ENCODE data around the gene LDLRAP1.

DNA sequence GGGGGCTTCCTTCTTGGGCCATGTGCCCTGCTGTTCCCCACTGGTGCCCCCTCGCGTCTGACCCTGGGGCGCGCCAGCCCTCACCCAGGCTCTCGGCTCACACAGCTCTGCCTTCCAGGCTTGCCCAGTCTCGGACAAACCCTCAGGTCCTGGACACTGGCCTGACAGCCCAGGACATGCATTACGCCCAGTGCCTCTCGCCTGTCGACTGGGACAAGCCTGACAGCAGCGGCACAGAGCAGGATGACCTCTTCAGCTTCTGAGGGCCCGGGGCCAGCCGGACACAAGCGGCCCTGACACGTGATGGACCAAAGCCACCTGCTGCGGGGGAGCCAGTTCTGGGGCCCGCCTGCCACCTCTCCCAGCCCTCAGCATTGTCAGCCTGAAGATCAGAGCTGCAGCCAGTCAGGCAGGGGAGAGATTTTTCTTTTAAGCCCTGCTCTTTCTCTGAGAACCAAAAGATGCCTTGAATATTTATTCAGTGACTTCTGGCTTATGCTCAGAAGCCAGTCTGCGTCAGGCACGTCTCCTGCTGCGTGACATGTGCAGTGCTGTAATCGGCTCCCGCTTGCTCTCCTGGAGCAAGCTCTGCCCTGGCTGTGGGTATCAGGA is 23.4 kb downstream of the LDLRAP1 start:
- TF ChIP-seq, protein P1, sequence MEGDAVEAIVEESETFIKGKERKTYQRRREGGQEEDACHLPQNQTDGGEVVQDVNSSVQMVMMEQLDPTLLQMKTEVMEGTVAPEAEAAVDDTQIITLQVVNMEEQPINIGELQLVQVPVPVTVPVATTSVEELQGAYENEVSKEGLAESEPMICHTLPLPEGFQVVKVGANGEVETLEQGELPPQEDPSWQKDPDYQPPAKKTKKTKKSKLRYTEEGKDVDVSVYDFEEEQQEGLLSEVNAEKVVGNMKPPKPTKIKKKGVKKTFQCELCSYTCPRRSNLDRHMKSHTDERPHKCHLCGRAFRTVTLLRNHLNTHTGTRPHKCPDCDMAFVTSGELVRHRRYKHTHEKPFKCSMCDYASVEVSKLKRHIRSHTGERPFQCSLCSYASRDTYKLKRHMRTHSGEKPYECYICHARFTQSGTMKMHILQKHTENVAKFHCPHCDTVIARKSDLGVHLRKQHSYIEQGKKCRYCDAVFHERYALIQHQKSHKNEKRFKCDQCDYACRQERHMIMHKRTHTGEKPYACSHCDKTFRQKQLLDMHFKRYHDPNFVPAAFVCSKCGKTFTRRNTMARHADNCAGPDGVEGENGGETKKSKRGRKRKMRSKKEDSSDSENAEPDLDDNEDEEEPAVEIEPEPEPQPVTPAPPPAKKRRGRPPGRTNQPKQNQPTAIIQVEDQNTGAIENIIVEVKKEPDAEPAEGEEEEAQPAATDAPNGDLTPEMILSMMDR (IDR thresholded peaks at IDR 0.05; ENCODE audit: insufficient read depth, low read length): no peak
- TF ChIP-seq POLR2AphosphoS5 (IDR thresholded peaks at IDR 0.05; ENCODE audit: low read depth): no peak
- no peak for TF ChIP-seq SPI1 (IDR thresholded peaks at IDR 0.05; ENCODE audit: borderline replicate concordance, low read depth)

Measured in HL-60 (cell line).